Glomerular endothelial cell (primary cell): ENCODE data around the gene SLC35G4. TPM values are rescaled to one million over a fixed set of nuclear protein-coding genes. Genes with fewer than 3 reads are reported as not detected.
"Not testable (repeated sequence)": the region's sequence is repeated elsewhere in the genome, so short reads cannot be mapped to it uniquely, and the experiment has no call there.

Experiments
- DNase-seq: peaks from one replicate; pipeline ENCODE4 v3.0.0-alpha.2; 2011; ENCODE audit warnings: low read depth, low spot score; ENCODE audit errors: extremely low read depth
- total RNA-seq: library from RNA; depleted of rRNA; stranded (reverse); fragments of >200 nt; gene quantifications from 2 replicates; pipeline ENCODE4 v1.2.3, GENCODE V29; 2015

The SLC35G4 gene
- total RNA-seq: not detected in 2 replicates

GRCh38 chr18:11609488-11609887 lies at the start of gene SLC35G4:
SLC35G4 (plus strand) TSS chr18:11609596; CDS start chr18:11609596, 0 bp downstream.
- not testable (repeated sequence) for DNase-seq

GRCh38 chr18:11561293-11561692 lies 48.1 kb upstream of the SLC35G4 start:
- DNase-seq: no peak

GRCh38 chr18:11565716-11566115 lies 43.7 kb upstream of the SLC35G4 start:
- DNase-seq: no peak

GRCh38 chr18:11566236-11566965 lies 43.0 kb upstream of the SLC35G4 start:
- DNase-seq: no peak

GRCh38 chr18:11567396-11567795 lies 42.0 kb upstream of the SLC35G4 start:
- DNase-seq: no peak

GRCh38 chr18:11570073-11570588 lies 39.3 kb upstream of the SLC35G4 start:
- DNase-seq: no peak

GRCh38 chr18:11570769-11571412 lies 38.5 kb upstream of the SLC35G4 start:
- no peak for DNase-seq

- DNase-seq: no peak
These were observed 37.2 kb upstream of the SLC35G4 start for GRCh38 chr18:11572201-11572600.

GRCh38 chr18:11574545-11574944 lies 34.9 kb upstream of the SLC35G4 start:
- DNase-seq: no peak

- DNase-seq: no peak
These were observed 31.9 kb upstream of the SLC35G4 start for GRCh38 chr18:11577271-11578112.

GRCh38 chr18:11578799-11579198 lies 30.6 kb upstream of the SLC35G4 start:
- DNase-seq: no peak

- DNase-seq: no peak
These were observed 29.5 kb upstream of the SLC35G4 start for GRCh38 chr18:11579916-11580315.

- DNase-seq: no peak
These were observed 28.1 kb upstream of the SLC35G4 start for GRCh38 chr18:11581286-11581685.

GRCh38 chr18:11585596-11585995 lies 23.8 kb upstream of the SLC35G4 start:
- DNase-seq: no peak

- DNase-seq: no peak
These were observed 22.5 kb upstream of the SLC35G4 start for GRCh38 chr18:11586896-11587295.

- DNase-seq: no peak
These were observed 22.0 kb upstream of the SLC35G4 start for GRCh38 chr18:11587432-11587831.

GRCh38 chr18:11587846-11588245 lies 21.6 kb upstream of the SLC35G4 start:
- DNase-seq: no peak

- DNase-seq: no peak
These were observed 17.4 kb upstream of the SLC35G4 start for GRCh38 chr18:11591957-11592356.

GRCh38 chr18:11600321-11600720 lies 9.1 kb upstream of the SLC35G4 start:
- DNase-seq: no peak

GRCh38 chr18:11607906-11608305 lies 1.5 kb upstream of the SLC35G4 start:
- no peak for DNase-seq

- not testable (repeated sequence) for DNase-seq
These were observed 778 bp upstream of the SLC35G4 start for GRCh38 chr18:11608618-11609017.
